Smooth muscle cell of the coronary artery (primary cell): ENCODE data around the gene HCRT. TPM values are rescaled to one million over a fixed set of nuclear protein-coding genes. Genes with fewer than 3 reads are reported as not detected.

Source experiments
- total RNA-seq: library from RNA; depleted of rRNA; stranded (reverse); fragments of >200 nt; gene quantifications from 2 replicates; pipeline ENCODE4 v1.2.3, GENCODE V29; 2014; ENCODE audit warnings: low replicate concordance

HCRT gene, protein sequence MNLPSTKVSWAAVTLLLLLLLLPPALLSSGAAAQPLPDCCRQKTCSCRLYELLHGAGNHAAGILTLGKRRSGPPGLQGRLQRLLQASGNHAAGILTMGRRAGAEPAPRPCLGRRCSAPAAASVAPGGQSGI
- total RNA-seq, result not detected in 2 replicates

DNA sequence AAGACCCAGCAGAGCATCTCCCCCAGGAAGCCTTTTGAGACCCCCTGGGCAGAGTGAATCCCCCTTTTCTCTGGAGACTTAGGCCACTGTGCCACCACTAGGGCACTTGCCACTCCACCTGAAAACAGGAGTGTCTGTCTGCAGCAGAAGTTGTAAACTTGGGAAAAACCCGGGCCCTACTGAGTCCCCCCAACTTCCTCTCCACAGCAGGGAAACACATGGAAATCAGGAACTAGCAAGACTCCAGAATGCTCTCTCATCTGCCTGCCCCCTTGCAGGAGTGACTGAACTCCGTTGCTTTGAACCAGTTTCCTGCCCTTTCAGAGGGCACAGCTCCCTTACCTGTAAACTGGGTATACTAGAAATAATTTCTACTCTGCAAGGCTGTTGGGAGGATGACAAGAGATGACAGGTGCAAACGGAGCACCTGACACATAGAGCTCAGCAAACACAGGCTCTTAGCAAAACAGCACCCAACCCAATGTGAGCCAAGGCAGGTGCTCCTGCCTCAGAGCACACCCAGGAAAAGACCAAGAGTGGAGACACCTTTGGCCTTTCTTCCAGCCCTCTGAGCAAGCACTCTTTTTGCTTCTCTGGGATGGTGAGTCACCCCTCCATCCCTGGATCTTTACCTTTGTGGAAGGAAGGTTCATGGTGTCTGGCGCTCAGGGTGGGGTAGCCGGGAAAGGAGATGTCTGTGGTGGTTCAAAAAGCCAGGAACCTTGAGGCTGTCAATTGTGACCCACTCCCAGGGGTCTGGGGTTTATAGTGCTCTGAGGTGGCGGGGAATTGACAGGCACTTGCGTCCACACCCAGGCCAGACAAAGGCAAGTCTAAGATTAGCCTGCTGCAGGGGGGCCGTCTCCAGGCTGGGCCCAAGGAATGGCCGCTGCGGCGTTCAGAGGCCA, at the start of gene HCRT:
TSS of gene HCRT (minus strand) at position 740 of the 908 bp plus-strand sequence. CDS start at position 653, 87 bp downstream.

DNA sequence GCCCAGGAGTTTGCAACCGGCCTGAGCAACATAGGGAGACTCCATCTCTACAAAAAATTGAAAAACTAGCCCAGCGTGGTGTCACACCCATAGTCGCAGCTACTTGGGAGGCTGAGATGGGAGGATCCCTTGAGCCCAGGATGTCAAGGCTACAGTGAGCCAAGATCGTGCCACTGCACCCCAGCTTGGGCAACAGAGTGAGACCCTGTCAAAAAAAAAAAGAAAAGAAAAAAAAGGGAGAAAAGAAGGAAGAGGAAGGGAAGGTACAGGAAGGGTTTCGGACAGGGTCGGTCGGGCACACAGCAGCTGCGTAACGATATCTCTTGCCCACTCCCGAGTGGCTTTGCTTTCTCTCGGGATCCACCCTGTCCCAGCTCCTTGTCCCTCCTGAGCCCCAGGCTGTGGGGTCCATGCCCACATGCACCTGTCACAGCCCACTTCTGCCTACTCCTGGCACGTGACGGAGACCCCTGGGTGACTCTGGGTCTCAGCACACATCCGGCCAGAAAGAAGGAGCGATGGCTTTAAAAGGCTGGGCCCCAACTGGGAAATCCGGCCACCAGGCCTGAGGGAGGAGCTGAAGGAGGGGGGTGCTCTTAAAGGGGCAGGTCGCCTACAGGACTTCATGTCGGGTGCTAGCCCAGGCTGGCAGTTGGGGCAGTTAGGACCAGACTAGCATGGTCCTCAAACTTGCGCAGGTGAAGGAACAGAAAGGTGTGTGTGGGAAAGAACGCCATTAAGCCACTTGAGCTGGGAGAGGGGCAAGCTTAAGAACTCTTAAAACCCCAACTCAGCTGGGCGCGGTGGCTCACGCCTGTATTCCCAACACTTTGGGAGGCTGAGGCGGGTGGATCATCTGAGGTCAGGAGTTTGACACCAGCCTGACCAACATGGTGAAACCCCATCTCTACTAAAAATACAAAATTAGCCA, 9.0 kb upstream of the HCRT start, which contains the start of gene GHDC:
TSS of gene GHDC (minus strand) at position 526 of the 931 bp plus-strand sequence. CDS start 913 bp downstream, outside the sequence.

DNA sequence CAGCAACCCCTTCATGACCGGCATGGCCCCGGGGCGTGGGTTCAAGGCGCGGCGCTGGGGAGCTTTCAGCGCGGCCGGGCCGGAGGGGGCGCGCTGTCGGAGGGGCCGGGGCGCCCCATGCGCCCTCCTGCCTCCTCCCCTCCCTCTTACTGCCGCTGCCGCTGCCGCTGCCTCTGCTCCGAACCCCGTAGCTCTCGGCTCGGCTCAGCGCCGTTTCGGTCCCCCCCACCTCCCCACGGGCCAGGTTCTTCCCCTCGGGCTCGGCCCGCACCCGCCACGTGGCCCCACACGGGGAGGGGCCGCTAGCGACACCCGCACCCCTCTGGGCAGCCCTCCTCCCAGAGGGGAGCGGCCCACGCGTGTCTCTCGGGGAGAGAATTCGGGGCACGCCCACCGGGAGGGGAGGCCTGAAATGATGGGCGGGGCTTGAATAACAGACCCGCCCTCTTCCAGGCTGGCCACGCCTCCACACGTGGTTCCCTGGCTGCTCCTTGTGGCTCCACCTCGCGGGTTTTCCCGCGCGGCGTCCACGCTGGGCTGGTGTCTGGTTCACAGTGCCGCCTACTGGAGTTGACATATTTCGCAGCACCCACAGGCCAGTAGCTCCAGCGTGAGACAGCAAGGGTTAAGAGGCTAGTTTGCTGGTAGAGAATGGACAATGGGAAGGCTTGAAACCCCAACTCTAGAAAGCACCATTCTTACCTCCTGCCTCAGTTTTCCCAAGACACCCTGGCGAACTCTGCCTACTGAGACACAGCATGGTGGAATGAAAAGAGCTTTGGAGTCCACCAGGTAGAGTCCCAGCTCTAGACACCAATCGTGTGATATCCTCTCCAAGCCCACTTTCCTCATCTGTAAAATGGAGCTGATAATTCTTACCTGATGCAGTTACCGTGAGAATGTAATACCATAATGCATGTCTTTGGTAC, 4.1 kb downstream of the HCRT start, which contains the start of gene KCNH4:
TSS of gene KCNH4 (minus strand) at position 221 of the 929 bp plus-strand sequence. CDS start at position 24, 197 bp downstream.

Other genes starting within 250 kb of the HCRT start
- gene CNP, start 218.7 kb downstream of the HCRT start, total RNA-seq, result 51.1 and 97.1 TPM in 2 replicates
- 70.9 and 71.8 TPM in 2 replicates for gene DNAJC7, start 168.0 kb downstream of the HCRT start, total RNA-seq
- 17.3 and 27.1 TPM in 2 replicates for gene NKIRAS2, start 165.4 kb downstream of the HCRT start, total RNA-seq
- gene C17orf113, start 134.9 kb downstream of the HCRT start, total RNA-seq, result under 0.01 and 0.15 TPM in 2 replicates
- under 0.01 TPM in 1 of 2 replicates, not detected in the other for gene ZNF385C, start 87.0 kb downstream of the HCRT start, total RNA-seq
- gene DHX58, start 72.7 kb downstream of the HCRT start, total RNA-seq, result 5.9 and 15.3 TPM in 2 replicates
- gene KAT2A, start 64.1 kb downstream of the HCRT start, total RNA-seq, result 5.6 and 11.1 TPM in 2 replicates
- gene HSPB9, start 62.6 kb downstream of the HCRT start, total RNA-seq, result not detected in 2 replicates
- 41.7 and 64.7 TPM in 2 replicates for gene RAB5C, start 30.5 kb downstream of the HCRT start, total RNA-seq
- gene KCNH4, start 4.3 kb downstream of the HCRT start, total RNA-seq, result 0.12 TPM in 1 of 2 replicates, not detected in the other
- gene GHDC, start 9.0 kb upstream of the HCRT start, total RNA-seq, result 11.1 and 13.4 TPM in 2 replicates
- 21.1 TPM in 2 replicates for gene STAT5B, start 90.9 kb upstream of the HCRT start, total RNA-seq
- 11.4 and 31.5 TPM in 2 replicates for gene STAT5A, start 103.0 kb upstream of the HCRT start, total RNA-seq
- 81.7 and 89.7 TPM in 2 replicates for gene STAT3, start 203.0 kb upstream of the HCRT start, total RNA-seq
- 602 and 708 TPM in 2 replicates for gene CAVIN1, start 237.8 kb upstream of the HCRT start, total RNA-seq